ENCODE results near the gene MORN5. TPM values are rescaled to one million over a fixed set of nuclear protein-coding genes. Genes with fewer than 3 reads are reported as not detected.
A peak's percentile ranks its signal among the peaks of the same experiment; 100 is the strongest.

Gene MORN5
- total and polyA plus RNA-seq, 8 donors, result 1.2 to 7.2 (median 4.2) TPM; not detected in 1

DNA sequence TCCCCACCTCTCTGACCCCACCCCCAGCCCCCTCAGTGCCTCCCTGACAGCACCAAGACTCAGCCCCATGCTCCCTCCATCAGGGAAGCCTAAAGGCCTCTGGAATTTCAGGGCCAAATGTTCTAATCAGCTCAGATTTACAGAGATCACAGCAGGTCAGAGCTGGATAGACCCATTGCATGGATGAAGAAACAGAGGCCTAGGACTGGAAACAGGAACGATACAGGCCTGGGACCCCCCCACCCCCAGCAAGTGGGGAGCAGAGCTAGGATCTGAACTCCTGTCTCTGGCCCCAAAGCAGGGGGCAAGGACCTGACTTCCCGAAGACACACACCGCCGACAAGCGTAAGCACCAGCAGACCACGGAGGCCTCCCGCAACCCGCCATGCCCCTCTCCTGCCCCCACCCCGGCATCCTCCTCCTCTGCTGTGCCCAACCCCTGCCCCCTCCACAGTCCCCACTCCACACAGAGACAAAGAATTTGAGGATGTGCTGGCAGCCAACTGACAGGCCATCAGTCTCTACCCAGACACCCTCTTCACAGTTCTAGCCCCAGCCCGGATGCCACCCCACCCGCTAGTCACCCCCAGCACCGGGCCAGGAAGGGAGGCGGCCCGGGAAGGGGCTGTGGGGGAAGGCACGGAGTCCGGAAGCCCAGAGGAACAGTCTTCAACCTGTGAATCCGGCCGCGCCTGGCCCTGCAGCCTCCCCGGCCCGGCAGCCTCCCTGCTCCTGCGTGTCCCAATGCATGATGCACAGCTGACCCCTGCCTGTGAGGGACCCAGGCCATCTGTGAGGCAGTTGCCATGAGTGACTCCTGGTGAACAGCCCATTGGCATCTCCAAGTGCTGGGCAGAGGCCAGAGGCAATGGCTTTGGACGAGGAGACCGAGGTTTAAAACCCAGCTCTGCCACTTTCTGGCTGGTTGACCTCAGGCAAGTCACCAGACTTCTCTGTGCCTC, 31.4 kb upstream of the MORN5 start:
- TF ChIP-seq, protein P1, sequence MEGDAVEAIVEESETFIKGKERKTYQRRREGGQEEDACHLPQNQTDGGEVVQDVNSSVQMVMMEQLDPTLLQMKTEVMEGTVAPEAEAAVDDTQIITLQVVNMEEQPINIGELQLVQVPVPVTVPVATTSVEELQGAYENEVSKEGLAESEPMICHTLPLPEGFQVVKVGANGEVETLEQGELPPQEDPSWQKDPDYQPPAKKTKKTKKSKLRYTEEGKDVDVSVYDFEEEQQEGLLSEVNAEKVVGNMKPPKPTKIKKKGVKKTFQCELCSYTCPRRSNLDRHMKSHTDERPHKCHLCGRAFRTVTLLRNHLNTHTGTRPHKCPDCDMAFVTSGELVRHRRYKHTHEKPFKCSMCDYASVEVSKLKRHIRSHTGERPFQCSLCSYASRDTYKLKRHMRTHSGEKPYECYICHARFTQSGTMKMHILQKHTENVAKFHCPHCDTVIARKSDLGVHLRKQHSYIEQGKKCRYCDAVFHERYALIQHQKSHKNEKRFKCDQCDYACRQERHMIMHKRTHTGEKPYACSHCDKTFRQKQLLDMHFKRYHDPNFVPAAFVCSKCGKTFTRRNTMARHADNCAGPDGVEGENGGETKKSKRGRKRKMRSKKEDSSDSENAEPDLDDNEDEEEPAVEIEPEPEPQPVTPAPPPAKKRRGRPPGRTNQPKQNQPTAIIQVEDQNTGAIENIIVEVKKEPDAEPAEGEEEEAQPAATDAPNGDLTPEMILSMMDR (IDR thresholded peaks at IDR 0.05), result no peak
- intact Hi-C loops (cut with DNase I), result loop anchor here (5.0 to 10.0 kb wide), 2 partner anchors 224 to 227 kb away; no protein-coding TSS in a partner anchor
- Histone ChIP-seq H3K27ac (no peak overlapping the region), H3K36me3 (no peaks in the 10 kb centered on the region), H3K9me3 (no peaks in the 10 kb centered on the region), H3K4me3 (no peak overlapping the region), H3K4me1 (peaks cover 9 to 34% of the 10 kb centered on the region in 2 donors), H3K27me3 (peaks cover 3 to 53% of the 10 kb centered on the region in 2 donors)
- DNase-seq, result no peak
- ATAC-seq, result no peak

DNA sequence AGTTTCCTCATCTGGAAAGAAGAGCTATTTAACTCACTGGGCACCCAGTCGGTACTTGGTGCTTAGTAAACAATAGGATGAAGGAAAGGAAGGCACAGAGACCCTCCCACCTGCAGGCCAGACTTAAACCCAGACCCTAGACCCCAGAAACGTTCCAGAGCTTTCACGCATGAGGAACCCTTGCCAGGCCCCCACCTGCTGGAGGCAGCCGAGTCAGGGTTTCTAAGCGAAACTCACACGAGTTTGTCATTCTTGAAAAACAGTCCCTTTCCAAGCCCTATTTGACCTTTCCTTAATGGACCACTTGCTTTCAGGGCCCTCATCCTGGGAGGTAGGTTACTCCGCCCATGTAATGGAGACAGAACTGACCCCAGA, 30.8 kb upstream of the MORN5 start:
- Histone ChIP-seq H3K27ac (no peak overlapping the region), H3K9me3 (no peaks in the 10 kb centered on the region), H3K27me3 (peaks cover 3 to 53% of the 10 kb centered on the region in 2 donors), H3K4me1 (peaks cover 9 to 37% of the 10 kb centered on the region in 2 donors), H3K4me3 (no peak overlapping the region), H3K36me3 (no peaks in the 10 kb centered on the region)
- intact Hi-C loops (cut with DNase I), result loop anchor here (5.0 to 10.0 kb wide), 2 partner anchors 223 to 226 kb away; no protein-coding TSS in a partner anchor
- TF ChIP-seq, protein P1 (IDR thresholded peaks at IDR 0.05), result no peak
- no peak for DNase-seq
- ATAC-seq, result no peak

DNA sequence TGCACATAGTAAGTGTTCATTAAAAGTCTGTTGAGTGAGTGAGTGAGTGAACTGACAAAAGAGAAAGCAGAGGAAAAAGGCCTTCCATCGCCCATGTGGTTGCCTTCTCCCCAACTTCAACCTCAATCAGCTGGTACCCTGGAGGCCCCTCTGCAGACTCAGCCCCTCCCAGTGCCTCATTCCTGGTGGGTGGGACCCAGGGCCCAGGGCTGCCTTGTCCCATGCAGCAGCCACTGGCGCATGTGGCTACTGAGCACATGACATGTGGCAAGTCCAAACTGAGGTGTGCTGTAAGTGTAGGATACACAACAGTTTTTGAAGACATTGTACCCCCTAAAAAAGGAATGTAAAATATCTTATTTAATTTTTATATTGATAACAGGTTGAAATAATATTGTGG, 29.7 kb upstream of the MORN5 start:
- Histone ChIP-seq H3K4me1 (peaks cover 9 to 36% of the 10 kb centered on the region in 2 donors), H3K36me3 (no peaks in the 10 kb centered on the region), H3K27ac (no peak overlapping the region), H3K4me3 (no peak overlapping the region), H3K9me3 (no peaks in the 10 kb centered on the region), H3K27me3 (peaks cover 3 to 46% of the 10 kb centered on the region in 2 donors)
- ATAC-seq, result no peak
- TF ChIP-seq, protein P1 (IDR thresholded peaks at IDR 0.05), result no peak
- intact Hi-C loops (cut with DNase I), result loop anchor here (5.0 to 10.0 kb wide), 2 partner anchors 222 to 225 kb away; no protein-coding TSS in a partner anchor
- DNase-seq, result no peak

DNA sequence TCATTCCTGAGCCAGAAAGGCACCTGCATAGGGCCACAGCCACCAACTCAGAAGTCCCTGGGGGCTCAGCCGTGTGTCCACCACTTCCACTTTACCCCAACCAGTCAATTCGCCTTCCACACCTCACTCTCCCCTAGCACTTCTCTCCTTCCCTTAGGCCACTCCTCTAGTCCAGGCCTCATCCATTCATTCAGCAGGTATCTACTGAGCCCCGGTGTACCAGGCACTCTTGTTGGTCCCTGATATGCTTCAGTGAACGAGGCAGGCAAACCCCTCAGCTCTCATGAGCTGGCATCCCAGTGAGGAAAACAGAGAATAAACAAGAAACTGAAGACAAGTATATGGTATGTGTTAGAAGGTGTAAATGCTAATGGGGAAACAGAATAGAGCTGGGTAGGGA, 28.9 kb upstream of the MORN5 start:
- TF ChIP-seq, protein P1 (IDR thresholded peaks at IDR 0.05), result no peak
- peaks cover 9 to 28% of the 10 kb centered on the region in 2 donors for H3K4me1 ChIP-seq
- no peak for ATAC-seq
- no peaks in the 10 kb centered on the region for H3K9me3 ChIP-seq
- H3K4me3 ChIP-seq, result no peak overlapping the region
- intact Hi-C loops (cut with DNase I), result no loop called here
- peaks cover 3 to 37% of the 10 kb centered on the region in 2 donors for H3K27me3 ChIP-seq
- no peaks in the 10 kb centered on the region for H3K36me3 ChIP-seq
- no peak overlapping the region for H3K27ac ChIP-seq
- no peak for DNase-seq

DNA sequence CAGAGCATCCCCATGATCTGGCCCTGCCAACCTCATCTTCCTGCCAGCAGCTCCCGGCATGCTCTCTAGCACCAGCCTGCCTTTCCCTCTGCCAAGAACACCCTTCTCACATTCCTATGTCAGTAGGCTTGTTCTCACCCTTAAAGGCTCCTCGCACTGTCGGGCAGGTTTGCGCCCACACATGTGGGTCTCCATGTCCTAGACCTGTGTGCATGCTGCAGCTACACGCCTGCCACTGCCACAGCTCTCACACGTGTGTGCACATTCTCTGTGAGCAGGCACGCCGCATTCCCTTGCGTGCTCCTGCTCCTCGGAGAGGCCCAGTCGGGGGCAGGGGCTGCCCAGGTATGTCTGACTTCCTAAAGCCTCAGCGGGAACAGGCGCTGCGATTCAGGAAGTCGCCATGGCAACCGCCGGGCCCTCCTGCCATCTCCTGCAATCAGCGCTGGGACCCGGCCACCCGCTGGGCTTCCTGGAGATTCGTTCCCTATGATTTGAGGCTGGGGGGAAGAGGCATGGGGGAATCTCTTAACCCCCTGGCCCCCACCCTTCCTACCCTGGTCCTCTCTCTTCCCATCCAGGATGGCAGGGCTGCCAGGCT, 28.2 kb upstream of the MORN5 start:
- intact Hi-C loops (cut with DNase I), result no loop called here
- H3K27ac ChIP-seq, result no peak overlapping the region
- TF ChIP-seq, protein P1 (IDR thresholded peaks at IDR 0.05), result no peak
- no peak overlapping the region for H3K4me3 ChIP-seq
- peak; percentile 19 for ATAC-seq
- H3K4me1 ChIP-seq, result peaks cover 2 to 21% of the 10 kb centered on the region in 2 donors
- peak in 1 of 4 donors; percentile 58 for DNase-seq
- H3K27me3 ChIP-seq, result peaks cover 3 to 31% of the 10 kb centered on the region in 2 donors
- H3K9me3 ChIP-seq, result no peaks in the 10 kb centered on the region
- no peaks in the 10 kb centered on the region for H3K36me3 ChIP-seq
